BE2C (cell line): ENCODE results near the gene TSPAN32.

Experiments
- DNase-seq: peaks from one replicate; pipeline ENCODE4 v3.0.0-alpha.2; 2020
- H3K27me3 ChIP-seq: fragments of 250-450 bp; sonication (Bioruptor Pico); 2 replicates; pipeline ENCODE4 v1.5.1; 2020; ENCODE audit warnings: mild to moderate bottlenecking
- H3K36me3 ChIP-seq: fragments of 250-450 bp; sonication (Bioruptor Pico); 2 replicates; pipeline ENCODE4 v1.5.1; 2020; ENCODE audit warnings: mild to moderate bottlenecking
- H3K4me1 ChIP-seq: fragments of 250-450 bp; sonication (Bioruptor Pico); 2 replicates; pipeline ENCODE4 v1.5.1; 2020
- H3K4me3 ChIP-seq: 2 replicates; pipeline ENCODE4 v1.5.1; 2011; ENCODE audit warnings: low read depth, low read length
- H3K9me3 ChIP-seq: fragments of 250-450 bp; sonication (Bioruptor Pico); 2 replicates; pipeline ENCODE4 v1.5.1; 2020
- CTCF ChIP-seq: IDR thresholded peaks from 2 replicates; pipeline ENCODE4 v1.5.1; 2012; ENCODE audit warnings: mild to moderate bottlenecking, low read depth, low read length

The TSPAN32 gene

GRCh38 chr11:2270322-2271076, 31.3 kb upstream of the TSPAN32 start, which contains the start of gene ASCL2:
TSS of gene ASCL2 (minus strand) at chr11:2270588. CDS start at chr11:2270332, 256 bp downstream.
- H3K4me1 ChIP-seq: no peaks in the 10 kb centered on the region
- H3K36me3 ChIP-seq: no peaks in the 10 kb centered on the region
- no peak for DNase-seq
- TF ChIP-seq CTCF: no peak
- no peaks in the 10 kb centered on the region for H3K9me3 ChIP-seq
- no peak within 1 kb of the TSS for H3K4me3 ChIP-seq
- peaks cover 26% of the 10 kb centered on the region for H3K27me3 ChIP-seq

- TF ChIP-seq CTCF: no peak
- no peaks in the 10 kb centered on the region for H3K9me3 ChIP-seq
- H3K27me3 ChIP-seq: peaks cover 26% of the 10 kb centered on the region
- H3K4me1 ChIP-seq: no peaks in the 10 kb centered on the region
- no peak overlapping the region for H3K4me3 ChIP-seq
- H3K36me3 ChIP-seq: no peaks in the 10 kb centered on the region
- DNase-seq: no peak
Measured at GRCh38 chr11:2271077-2271326, 30.8 kb upstream of the TSPAN32 start.

- no peaks in the 10 kb centered on the region for H3K4me1 ChIP-seq
- TF ChIP-seq CTCF: no peak
- H3K4me3 ChIP-seq: no peak overlapping the region
- DNase-seq: no peak
- H3K27me3 ChIP-seq: peaks cover 26% of the 10 kb centered on the region
- no peaks in the 10 kb centered on the region for H3K36me3 ChIP-seq
- H3K9me3 ChIP-seq: no peaks in the 10 kb centered on the region
Measured at GRCh38 chr11:2271327-2272227, 30.2 kb upstream of the TSPAN32 start.

GRCh38 chr11:2272228-2272945, 29.4 kb upstream of the TSPAN32 start:
- Histone ChIP-seq H3K4me3 (no peak overlapping the region), H3K36me3 (no peaks in the 10 kb centered on the region), H3K4me1 (no peaks in the 10 kb centered on the region), H3K27me3 (peaks cover 26% of the 10 kb centered on the region), H3K9me3 (no peaks in the 10 kb centered on the region)
- no peak for TF ChIP-seq CTCF
- no peak for DNase-seq

GRCh38 chr11:2272946-2273280, 28.9 kb upstream of the TSPAN32 start:
- Histone ChIP-seq H3K9me3 (no peaks in the 10 kb centered on the region), H3K27me3 (peaks cover 26% of the 10 kb centered on the region), H3K4me3 (no peak overlapping the region), H3K4me1 (no peaks in the 10 kb centered on the region), H3K36me3 (no peaks in the 10 kb centered on the region)
- TF ChIP-seq CTCF: no peak
- no peak for DNase-seq
